Hematopoietic multipotent progenitor cell treated with erythropoietin and hydrocortisone succinate and interleukin-3 and kit ligand, for 6 days (in vitro differentiated cells): Measurements from ENCODE around the gene GGCX.
"Not testable (repeated sequence)": the region's sequence is repeated elsewhere in the genome, so short reads cannot be mapped to it uniquely, and the experiment has no call there.

Experiments
- DNase-seq: peaks from one replicate; pipeline ENCODE4 v3.0.0-alpha.2; 2015

GGCX gene

DNA sequence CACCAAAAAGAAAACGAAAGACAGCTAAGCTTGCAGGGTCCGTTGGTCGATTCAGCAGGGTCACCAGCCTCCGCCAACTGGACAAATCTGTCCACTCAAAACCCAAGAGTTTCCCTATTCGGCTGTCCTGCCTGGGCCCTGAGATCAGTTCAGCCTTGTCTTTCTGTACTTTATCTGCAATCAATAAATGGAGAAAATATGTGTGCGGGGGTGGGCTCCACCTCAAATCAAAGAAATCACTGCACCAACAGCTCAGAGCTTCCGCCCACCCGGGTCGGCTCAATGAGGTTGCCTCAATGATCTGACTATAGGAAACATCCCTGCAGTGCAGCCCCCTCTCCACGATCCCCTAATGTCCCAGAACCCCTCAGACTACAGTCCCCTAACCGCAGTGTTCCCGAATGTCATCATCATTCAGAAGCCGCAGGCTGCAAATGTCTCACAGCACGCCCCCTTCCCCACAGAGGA is 447 bp downstream of the GGCX start:
- no peak for DNase-seq

- DNase-seq = not testable (repeated sequence)
Observed at GRCh38 chr2:85560403-85560726, 928 bp downstream of the GGCX start.

DNA sequence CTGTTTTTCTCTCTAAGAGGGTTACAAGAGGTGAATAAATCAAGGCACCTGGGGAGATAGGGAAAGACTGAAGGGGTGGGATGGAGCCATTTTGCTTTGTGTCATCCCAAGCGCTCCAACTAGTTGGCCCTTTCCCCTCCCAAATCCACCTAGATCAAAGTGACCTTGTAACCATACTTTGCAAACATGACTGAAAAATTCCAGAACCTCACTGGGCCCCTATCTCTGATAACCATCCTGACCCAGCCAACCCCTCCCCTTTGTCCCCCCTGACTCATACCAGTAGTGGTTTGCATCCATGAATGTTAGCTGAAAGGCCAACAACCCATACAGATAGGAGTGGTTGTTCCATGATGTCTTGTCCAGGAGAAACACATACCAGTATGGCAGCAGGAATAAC is 3.1 kb downstream of the GGCX start:
- no peak for DNase-seq

DNA sequence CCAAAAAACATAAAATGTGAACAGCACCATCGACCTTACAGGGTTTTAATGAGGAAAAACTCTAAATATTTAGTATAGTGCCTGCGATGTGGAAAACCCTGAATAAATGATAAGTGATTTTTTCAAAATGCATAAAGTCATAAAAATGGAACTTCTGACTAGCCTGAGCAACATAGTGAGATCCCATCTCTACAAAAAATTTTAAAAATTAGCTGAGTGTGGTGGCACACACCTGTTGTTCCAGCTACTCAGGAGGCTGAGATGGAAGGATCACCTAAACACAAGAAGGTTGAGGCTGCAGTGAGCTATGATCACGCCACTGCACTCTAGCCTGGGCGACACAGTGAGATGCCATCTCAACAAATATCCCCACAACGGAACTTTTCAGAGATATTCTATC is 4.2 kb downstream of the GGCX start:
- no peak for DNase-seq

DNA sequence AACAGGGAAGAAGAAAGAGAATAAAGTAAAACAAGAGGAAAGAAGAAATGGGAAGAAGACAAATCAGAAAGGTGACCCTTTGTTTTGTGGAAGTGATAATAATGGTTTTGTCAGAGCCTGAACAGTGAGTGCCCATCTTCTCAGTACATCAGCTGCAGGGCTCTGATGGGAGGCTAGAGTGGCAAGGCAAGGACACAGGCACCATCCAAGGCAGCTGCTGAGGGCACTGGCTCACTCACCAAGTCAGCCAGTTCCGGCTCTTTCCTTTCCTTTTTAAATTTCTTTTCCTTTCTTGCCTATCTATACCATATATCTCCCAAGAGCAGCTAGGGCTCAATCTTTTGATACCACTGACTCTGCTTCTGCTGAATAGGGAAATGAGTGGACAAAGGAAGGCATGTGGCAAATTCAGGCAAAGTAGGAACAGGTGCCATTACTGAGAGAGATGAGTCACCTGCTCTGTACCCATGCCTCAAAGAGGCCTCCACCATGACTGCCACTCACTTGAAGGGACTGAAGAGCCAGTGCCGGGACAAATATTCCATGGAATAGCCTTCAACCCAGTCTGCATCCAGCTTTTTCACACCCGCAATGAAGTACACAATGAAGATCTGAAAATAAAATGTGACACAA is 6.2 kb downstream of the GGCX start:
- DNase-seq = no peak

GRCh38 chr2:85553184-85553583 is 8.1 kb downstream of the GGCX start:
- DNase-seq = no peak

DNA sequence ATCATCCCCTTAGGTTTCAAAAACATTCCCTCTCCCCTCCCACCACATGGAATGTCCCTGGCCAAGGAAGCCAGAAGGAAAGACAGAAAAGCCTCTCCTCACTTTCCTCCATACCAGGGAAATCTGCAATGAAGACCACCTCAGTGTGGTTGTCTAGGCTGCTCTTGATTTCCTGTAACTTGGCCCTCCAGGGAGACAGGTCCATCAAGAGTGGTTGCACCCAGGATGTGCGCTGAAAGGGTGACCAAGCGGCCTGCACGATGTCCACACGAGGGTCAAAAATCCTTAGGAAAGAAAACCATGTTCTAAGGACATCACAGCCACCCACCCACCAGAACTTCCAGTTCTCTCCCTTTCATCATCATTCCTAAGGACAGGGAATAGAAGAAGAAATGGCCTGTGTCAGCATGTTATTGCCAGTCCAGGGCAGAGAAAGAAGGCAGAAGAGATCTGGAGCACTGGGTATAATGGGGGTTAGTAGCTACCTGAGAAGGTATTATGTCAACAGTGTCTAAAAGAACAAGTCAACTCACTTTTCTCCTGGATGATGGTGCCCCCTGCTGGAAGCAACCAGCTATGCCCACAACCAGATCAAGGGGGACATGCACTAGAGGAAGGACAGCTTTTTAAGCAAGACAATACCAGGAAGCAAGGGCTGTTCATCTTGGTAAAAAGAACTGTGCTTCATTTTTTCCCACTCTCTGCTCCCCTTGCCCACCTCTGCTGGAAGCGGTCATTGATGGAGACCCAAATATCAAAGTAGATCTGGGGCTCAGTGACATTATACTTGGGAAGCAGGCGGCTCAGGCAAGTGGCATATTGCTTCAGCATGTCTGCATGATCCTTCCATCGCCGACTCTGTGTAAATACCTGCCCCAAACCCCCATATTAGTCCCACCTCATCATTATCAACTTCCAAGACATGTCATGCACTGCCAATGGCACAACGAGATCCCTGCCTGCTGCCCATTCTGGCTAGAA is 9.3 kb downstream of the GGCX start:
- peak; percentile 86 for DNase-seq

DNA sequence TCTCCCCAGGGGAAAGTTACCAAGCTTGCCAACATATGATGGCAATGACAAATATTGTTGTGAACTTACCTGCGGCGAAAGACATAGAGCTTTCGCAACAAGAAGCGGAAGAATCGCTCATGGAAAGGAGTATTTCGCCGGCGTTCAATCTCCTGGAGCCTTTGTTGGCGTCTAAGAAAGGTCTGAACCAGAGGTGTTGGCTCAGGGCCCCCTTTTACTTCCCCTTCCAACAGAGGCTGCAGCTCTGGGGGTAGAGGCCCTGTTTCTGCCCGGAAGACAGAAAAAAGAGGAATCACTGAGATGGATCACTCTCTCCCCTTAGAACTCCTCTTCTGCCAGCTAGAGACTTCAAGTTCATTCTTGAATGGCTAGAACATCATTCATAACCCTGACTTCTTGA is 10.8 kb downstream of the GGCX start:
- DNase-seq = peak; percentile 43

DNA sequence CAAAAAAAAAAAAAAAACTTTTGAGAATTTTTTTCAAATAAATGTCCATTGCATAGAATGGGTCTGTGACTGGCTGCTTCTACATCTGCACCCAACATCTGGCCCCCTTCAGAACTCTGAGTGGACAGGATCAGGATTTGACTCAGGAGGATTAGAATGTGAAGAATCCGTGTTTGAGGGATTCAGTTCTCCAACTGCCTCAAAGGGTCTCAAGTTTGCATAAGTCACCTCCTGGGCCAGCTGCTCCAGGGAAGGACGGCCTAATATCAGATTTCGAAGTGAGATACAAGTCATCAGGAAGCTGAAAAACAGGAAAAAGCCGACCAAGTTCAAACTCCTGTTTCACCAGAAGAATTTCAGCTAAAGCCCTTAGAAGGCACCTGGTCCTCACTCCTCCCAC is 11.5 kb downstream of the GGCX start:
- DNase-seq = no peak

DNA sequence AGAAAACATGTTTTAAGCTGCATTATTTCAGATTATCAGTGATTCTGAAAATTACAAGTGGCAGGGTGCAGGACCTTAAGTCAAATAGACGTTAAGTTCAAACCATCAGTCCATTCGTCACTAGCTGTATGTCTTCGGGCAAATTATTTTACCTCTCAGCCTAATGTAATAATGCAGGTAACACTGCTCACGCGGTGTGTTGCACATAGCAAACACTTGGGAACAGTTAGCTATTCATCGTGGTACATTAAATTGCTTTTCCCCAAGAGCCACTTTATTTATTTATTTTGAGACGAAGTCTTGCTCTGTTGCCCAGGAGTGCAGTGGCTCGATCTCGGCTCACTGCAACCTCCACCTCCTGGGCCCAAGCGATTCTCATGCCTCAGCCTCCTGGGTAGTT is 12.2 kb downstream of the GGCX start:
- DNase-seq = no peak

GRCh38 chr2:85548608-85548900 is 12.7 kb downstream of the GGCX start:
- DNase-seq = no peak

DNA sequence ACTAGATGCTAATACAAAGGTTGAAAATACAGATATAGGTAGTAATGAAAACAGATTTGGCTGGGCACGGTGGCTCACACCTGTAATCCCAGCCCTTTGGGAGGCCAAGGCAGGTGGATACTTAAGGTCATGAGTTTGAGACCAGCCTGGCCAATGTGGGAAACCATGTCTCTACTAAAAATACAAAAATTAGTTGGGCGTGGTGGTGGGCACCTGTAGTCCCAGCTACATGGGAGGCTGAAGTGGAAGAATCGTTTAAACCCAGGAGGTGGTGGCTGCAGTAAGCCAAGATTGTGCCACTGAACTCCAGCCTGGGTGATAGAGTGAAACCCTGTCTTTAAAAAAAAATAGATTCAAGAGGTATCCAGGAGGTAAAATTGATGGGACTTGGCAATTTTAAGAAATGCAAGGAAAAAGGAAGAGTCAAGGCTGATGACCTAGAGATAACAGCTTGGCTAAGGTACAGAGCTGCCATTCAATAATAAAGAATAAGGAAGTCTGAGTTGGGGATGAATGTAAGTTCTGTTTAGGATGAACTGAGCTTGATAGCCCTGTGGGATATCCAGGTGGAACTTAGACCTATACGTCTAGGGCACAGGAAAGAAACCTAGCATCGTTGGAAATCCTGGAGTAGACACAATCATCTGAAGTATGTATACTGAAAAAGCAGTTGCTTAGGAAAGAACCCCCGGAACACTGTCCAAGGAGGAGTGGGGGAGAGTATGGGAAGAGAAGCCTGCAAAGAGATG is 13.3 kb downstream of the GGCX start:
- no peak for DNase-seq

DNA sequence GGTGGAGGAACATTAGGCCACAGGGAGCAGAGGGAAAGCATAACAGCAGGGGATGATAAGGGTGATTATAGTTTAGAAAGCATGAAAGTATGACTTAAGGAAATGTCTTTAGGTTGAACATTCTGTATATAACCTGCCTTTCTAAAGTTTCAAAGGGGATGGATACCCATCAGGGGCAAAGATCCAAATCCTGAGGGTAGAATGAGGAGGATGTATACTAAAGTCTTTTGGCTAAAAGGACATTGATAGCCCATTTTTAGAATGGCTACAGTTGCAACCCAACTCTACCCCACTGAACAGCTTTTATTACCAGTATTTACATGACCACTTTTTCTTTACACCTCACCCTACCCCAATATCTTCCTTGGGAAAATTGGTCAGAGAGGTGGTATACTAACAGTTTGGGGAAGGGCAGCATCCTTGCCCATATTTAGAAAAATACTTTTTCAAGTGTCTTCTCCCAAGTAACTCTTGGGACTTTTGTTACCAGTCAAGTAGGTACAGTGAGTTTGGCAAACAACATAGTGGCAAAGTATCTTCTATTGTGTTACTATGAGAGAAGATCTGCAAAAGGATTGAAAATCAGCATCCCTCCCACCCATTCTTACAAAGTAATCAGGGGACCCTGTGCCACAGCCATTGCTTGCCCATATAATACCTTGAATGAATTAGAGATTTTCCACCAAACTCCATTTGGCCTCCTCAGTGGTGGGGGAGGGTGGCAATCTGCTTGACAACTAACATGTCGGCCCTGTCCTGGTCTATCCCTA is 14.0 kb downstream of the GGCX start:
- DNase-seq = peak; percentile 37

DNA sequence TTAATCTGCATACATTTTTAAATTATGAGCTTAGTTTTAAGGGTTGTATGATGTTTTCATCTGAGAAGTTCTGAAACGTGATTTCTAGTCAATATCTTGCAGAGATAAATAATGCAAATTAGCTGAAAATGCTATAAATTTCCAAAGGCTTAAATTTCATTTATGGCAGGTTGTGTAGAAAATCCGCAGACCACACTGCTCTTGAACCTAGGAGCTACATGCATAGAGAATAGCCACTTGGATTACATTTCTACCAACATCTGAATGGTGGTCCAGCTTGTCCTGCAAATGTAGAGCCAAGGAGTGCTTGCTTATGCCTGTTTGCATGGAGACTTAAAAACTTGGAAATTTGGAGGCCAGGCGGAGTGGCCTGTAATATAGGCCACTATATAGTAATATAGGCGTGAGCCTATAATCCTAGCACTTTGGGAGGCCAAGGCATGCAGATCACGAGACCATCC is 15.5 kb downstream of the GGCX start:
- DNase-seq = no peak

GRCh38 chr2:85544915-85545779 is 16.1 kb downstream of the GGCX start:
- not testable (repeated sequence) for DNase-seq

- not testable (repeated sequence) for DNase-seq
Observed at GRCh38 chr2:85544254-85544691, 17.0 kb downstream of the GGCX start.

- no peak for DNase-seq
Observed at GRCh38 chr2:85542777-85543176, 18.5 kb downstream of the GGCX start.

- DNase-seq = no peak
Observed at GRCh38 chr2:85541753-85542457, 19.4 kb downstream of the GGCX start.

DNA sequence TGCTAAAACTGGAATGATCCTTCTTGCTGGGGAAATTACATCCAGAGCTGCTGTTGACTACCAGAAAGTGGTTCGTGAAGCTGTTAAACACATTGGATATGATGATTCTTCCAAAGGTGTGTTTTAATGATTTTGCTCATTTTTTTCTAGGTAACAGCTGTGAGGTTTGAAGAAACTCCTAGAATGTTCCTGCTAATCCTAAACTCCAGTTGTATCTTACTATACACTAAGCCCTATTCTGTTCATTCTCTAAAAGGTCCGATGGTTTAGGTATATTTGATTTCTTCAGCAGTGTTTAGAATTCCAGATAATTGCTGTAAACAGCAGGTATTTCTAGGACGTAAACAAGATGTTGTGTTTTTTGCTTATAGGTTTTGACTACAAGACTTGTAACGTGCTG is 20.0 kb downstream of the GGCX start:
- DNase-seq = no peak

- DNase-seq = peak; percentile 65
Observed at GRCh38 chr2:85540133-85540648, 21.1 kb downstream of the GGCX start.
